ENCODE results near the gene HSD17B2.
"Not testable (repeated sequence)": the region's sequence is repeated elsewhere in the genome, so short reads cannot be mapped to it uniquely, and the experiment has no call there.

The HSD17B2 gene

DNA sequence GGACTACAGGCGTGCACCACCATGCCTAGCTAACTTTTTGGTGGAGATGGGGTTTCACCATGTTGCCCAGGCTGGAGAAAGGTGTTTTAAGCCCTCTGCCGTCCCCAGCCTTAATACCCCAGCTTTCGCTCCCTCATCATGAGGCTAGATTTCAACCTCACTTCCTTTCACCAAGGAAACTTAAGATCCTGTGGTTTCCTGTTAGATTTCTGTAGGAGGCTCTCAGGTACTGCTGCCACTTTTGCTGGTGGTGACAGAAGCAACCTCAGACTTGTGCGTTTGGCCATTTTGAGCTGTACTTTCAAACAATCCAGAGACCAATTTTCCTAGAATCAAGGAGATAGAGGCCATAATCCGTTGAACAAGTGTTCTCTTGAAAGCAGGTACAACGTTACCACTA, 98.7 kb downstream of the HSD17B2 start:
- no peak for DNase-seq

DNA sequence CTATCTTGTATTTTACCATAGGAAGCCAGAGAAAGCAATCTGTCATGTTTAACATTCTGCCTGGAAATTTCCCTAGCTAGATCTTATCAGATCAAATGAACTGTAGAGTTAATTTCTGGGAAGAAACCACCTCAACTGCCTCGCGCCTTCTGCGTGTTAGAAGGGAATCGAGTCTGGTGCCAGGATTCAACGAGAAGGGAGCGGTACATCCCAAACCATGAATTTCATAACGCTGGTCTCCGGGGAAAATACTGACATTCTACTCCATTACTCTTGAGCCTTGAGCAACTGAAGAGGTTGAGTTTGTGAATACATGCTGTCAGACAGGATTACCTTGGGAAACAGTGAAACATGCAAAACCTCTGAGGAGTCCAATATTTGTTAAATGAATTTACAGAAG, 99.8 kb downstream of the HSD17B2 start:
- no peak for DNase-seq

DNA sequence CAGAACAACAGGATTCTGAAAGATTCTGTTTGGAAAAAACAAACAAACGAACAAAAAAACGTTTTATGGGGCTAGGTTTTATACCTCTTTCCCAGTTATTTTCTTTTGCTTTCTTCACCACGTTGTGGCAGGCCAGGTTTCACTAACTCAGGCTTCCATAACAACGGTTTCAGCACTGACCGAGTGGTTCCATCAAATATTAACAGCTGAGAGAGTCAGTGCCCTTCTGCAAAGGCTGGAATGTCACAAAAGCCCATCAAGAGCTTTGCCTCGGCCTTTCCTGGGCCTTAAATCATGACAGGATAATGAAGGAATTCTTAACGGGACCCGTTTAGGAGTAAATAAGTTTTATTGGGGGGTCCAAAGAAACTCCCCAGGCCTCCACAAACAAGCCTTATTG, 100.8 kb downstream of the HSD17B2 start:
- DNase-seq, result no peak

- DNase-seq, result no peak
Observed at GRCh38 chr16:82136956-82137821, 102.1 kb downstream of the HSD17B2 start.

DNA sequence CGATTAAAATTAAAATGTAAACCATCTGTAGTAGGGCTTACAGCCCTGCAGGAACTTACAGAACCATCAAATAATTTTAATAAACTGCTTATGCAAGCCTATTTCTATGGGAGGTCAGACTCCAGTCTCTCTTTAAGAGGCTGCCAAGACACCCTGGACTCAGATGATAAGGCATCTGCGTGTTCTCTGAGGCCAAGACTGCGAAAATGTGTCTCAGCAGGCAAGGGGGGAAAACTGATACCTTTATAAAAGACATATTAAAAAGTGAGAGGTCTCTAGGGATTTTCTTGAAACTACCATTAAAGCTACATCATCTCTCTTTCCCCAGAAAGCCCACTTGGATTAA, 102.7 kb downstream of the HSD17B2 start:
- no peak for DNase-seq

- no peak for DNase-seq
Observed at GRCh38 chr16:82138478-82139285, 103.6 kb downstream of the HSD17B2 start.

DNA sequence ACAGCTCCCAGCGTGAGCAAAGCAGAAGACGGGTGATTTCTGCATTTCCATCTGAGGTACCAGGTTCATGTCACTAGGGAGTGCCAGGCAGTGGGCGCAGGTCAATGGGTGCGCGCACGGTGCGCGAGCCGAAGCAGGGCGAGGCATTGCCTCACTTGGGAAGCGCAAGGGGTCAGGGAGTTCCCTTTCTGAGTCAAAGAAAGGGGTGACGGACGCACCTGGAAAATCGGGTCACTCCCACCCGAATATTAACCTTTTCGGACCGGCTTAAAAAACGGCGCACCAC, 104.2 kb downstream of the HSD17B2 start:
- not testable (repeated sequence) for DNase-seq

- DNase-seq, result no peak
Observed at GRCh38 chr16:82146556-82146955, 111.5 kb downstream of the HSD17B2 start.

- peak in 50 of 56 donors; percentile 1 to 76 (median 42) for DNase-seq
Observed at GRCh38 chr16:82146957-82147356, 111.9 kb downstream of the HSD17B2 start.

DNA sequence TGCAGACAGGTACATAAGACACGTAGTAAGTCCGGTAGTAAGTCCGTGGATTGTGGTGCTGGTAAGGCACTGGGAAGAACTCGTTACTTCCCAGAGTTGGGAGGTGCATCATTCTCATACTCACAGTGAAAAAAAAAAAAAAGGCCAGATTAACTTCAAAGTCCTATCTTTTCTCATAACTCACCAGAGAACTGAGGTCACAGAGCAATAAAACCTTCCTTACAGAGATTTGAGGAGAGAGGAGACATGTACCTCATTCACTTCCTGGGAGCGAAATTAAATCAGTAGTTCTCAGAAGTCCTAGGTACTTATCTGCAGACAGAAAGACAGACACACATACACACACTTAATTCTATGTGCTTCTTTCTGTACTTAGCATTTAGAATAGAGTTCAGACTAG, 112.5 kb downstream of the HSD17B2 start:
- no peak for DNase-seq
